ENCODE measurements around the gene ADGRL4.
"Not testable (repeated sequence)": the region's sequence is repeated elsewhere in the genome, so short reads cannot be mapped to it uniquely, and the experiment has no call there.

GRCh38 chr1:78967091-78967490, 39.4 kb downstream of the ADGRL4 start:
- not testable (repeated sequence) for TF ChIP-seq EZH2 (IDR thresholded peaks at IDR 0.05; ENCODE audit: low read length); CTCF (optimal IDR thresholded peaks at IDR 0.05 in 1 of 3, IDR thresholded peaks at IDR 0.05 in 1 of 3, conservative IDR thresholded peaks at IDR 0.05 in 1 of 3; ENCODE audit: extremely low read depth in 1 of 3, insufficient read depth in 2 of 3, low read length in 3 of 3)
